Erythroblast (primary cell): ENCODE data around the gene MYBPH.

Experiments
- GATA1 ChIP-seq: IDR thresholded peaks from 2 replicates; pipeline ENCODE4 v1.6.1; 2011; ENCODE audit warnings: low read depth, mild to moderate bottlenecking, control low read depth, low read length, moderate library complexity
- POLR2A ChIP-seq: IDR thresholded peaks from 2 replicates; pipeline ENCODE4 v1.6.1; 2011; ENCODE audit warnings: mild to moderate bottlenecking, low read length

GRCh38 chr1:203138066-203138465 is 37.6 kb downstream of the MYBPH start:
- TF ChIP-seq POLR2A (no peak), GATA1 (no peak)
